K562 (cell line): Measurements from ENCODE around the gene TGDS.

Experiments used
- CBX1 ChIP-seq: sonication (generic); IDR thresholded peaks from 2 replicates; pipeline ENCODE4 v1.6.1; 2016; ENCODE audit warnings: antibody characterized with exemption, low read depth, mild to moderate bottlenecking
- CC2D1A ChIP-seq: fragments of 450-650 bp; IDR thresholded peaks from 2 replicates; pipeline ENCODE4 v1.6.1; 2017; ENCODE audit warnings: mild to moderate bottlenecking
- JUN ChIP-seq, 2 experiments: sonication (generic) in 1 of 2; formaldehyde crosslinking in 1 of 2; IDR thresholded peaks; 2 replicates each; pipeline versions ENCODE4 v1.6.1 to v1.8.0; 2012 to 2022; ENCODE audit warnings: borderline replicate concordance in 2 of 2, mild to moderate bottlenecking in 2 of 2, improper control_type of control experiment in 1 of 2, low read depth in 1 of 2, low read length in 1 of 2, missing genetic modification reagents in 1 of 2
- KDM4B ChIP-seq, 2 experiments: fragments of 450-650 bp in 1 of 2; sonication (generic) in 1 of 2; IDR thresholded peaks; 2 replicates each; pipeline ENCODE4 v1.6.1; 2016 to 2017; ENCODE audit warnings: borderline replicate concordance in 2 of 2, antibody characterized with exemption in 1 of 2, low read depth in 1 of 2, mild to moderate bottlenecking in 1 of 2
- NONO ChIP-seq, 2 experiments: fragments of 200-400 bp in 1 of 2; fragments of 450-650 bp in 1 of 2; formaldehyde crosslinking in 1 of 2; IDR thresholded peaks; 2 replicates each; pipeline ENCODE4 v1.6.1; 2017; ENCODE audit warnings: low read depth in 2 of 2, mild to moderate bottlenecking in 2 of 2, moderate library complexity in 2 of 2, low read length in 1 of 2
- RAD21 ChIP-seq, 2 experiments: fragments of 250-450 bp in 1 of 2; fragments of 450-650 bp in 1 of 2; sonication (Bioruptor Pico) in 1 of 2; formaldehyde crosslinking in 1 of 2; IDR thresholded peaks in 1 of 2; conservative IDR thresholded peaks in 1 of 2; 2 replicates each; pipeline versions ENCODE4 v1.4.0 to v1.8.0; 2020 to 2022; ENCODE audit warnings: mild to moderate bottlenecking in 2 of 2, moderate library complexity in 1 of 2
- SIN3B ChIP-seq: fragments of 450-650 bp; IDR thresholded peaks from 2 replicates; pipeline ENCODE4 v1.6.1; 2017; ENCODE audit warnings: low read depth, mild to moderate bottlenecking, moderate library complexity
- ZBTB7A ChIP-seq: IDR thresholded peaks from 2 replicates; pipeline ENCODE4 v1.6.1; 2011; ENCODE audit warnings: low read depth, mild to moderate bottlenecking, low read length, moderate library complexity, borderline replicate concordance; ENCODE audit not compliant: control insufficient read depth
- ZSCAN29 ChIP-seq: fragments of 450-650 bp; IDR thresholded peaks from 2 replicates; pipeline ENCODE4 v1.6.1; 2017
- TF ChIP-seq, protein P1 (sequence below), 3 experiments: IDR thresholded peaks in 2 of 3; conservative IDR thresholded peaks in 1 of 3; 2 replicates each; pipeline ENCODE4 v1.5.1; 2011 to 2012; ENCODE audit warnings: low read length in 3 of 3, mild to moderate bottlenecking in 3 of 3, control low read depth in 2 of 3, improper control_type of control experiment in 1 of 3, inconsistent platforms in 1 of 3, low read depth in 1 of 3, mixed read lengths in 1 of 3, moderate library complexity in 1 of 3; ENCODE audit not compliant: insufficient read depth in 2 of 3
- TF ChIP-seq, protein P2 (sequence below), 2 experiments: fragments of 450-650 bp; IDR thresholded peaks; 2 replicates each; pipeline ENCODE4 v1.6.1; 2018; ENCODE audit warnings: mild to moderate bottlenecking in 2 of 2, low read depth in 1 of 2; ENCODE audit not compliant: partially characterized antibody in 2 of 2

DNA sequence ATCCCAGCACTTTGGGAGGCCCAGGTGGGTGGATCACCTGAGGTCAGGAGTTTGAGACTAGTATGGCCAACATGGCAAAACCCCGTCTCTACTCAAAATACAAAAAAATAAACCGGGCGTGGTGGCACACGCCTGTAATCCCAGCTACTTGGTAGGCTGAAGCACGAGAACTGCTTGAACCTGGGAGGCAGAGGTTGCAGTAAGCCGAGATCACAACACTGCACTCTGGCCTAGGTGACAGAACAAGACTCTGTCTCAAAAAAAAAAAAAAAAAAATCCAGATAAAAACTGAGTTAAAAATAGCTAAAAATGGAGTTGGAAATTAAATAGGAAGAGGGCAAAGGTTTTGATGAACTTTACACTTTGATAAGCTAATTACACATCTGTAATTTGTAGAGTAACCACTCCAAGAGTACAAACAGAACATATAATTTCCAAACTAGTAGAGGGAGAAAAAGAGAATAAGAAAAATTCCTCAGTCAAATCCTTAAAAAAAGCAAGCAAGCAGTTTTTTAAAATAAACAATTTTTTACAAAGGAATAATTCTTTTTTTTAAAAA is 10.3 kb downstream of the TGDS start:
- TF ChIP-seq, protein P1, sequence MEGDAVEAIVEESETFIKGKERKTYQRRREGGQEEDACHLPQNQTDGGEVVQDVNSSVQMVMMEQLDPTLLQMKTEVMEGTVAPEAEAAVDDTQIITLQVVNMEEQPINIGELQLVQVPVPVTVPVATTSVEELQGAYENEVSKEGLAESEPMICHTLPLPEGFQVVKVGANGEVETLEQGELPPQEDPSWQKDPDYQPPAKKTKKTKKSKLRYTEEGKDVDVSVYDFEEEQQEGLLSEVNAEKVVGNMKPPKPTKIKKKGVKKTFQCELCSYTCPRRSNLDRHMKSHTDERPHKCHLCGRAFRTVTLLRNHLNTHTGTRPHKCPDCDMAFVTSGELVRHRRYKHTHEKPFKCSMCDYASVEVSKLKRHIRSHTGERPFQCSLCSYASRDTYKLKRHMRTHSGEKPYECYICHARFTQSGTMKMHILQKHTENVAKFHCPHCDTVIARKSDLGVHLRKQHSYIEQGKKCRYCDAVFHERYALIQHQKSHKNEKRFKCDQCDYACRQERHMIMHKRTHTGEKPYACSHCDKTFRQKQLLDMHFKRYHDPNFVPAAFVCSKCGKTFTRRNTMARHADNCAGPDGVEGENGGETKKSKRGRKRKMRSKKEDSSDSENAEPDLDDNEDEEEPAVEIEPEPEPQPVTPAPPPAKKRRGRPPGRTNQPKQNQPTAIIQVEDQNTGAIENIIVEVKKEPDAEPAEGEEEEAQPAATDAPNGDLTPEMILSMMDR (IDR thresholded peaks at IDR 0.05 in 2 of 3, conservative IDR thresholded peaks at IDR 0.05 in 1 of 3; ENCODE audit: insufficient read depth in 2 of 3, low read depth in 1 of 3, low read length in 3 of 3), result no peak
- TF ChIP-seq ZBTB7A (no peak), RAD21 (CRISPR knock-in tag; conservative IDR thresholded peaks at IDR 0.05 in 1 of 2, IDR thresholded peaks at IDR 0.05 in 1 of 2) (no peak), CBX1 (no peak), ZSCAN29 (no peak), NONO (IDR thresholded peaks at IDR 0.05; ENCODE audit: low read depth in 2 of 2, low read length in 1 of 2) (no peak), SIN3B (no peak), KDM4B (IDR thresholded peaks at IDR 0.05; ENCODE audit: borderline replicate concordance in 2 of 2, low read depth in 1 of 2) (no peak), JUN (IDR thresholded peaks at IDR 0.05; ENCODE audit: borderline replicate concordance, low read depth, low read length) (no peak), JUN (CRISPR knock-in tag; IDR thresholded peaks at IDR 0.05; ENCODE audit: borderline replicate concordance) (no peak), CC2D1A (no peak)
- TF ChIP-seq, protein P2, sequence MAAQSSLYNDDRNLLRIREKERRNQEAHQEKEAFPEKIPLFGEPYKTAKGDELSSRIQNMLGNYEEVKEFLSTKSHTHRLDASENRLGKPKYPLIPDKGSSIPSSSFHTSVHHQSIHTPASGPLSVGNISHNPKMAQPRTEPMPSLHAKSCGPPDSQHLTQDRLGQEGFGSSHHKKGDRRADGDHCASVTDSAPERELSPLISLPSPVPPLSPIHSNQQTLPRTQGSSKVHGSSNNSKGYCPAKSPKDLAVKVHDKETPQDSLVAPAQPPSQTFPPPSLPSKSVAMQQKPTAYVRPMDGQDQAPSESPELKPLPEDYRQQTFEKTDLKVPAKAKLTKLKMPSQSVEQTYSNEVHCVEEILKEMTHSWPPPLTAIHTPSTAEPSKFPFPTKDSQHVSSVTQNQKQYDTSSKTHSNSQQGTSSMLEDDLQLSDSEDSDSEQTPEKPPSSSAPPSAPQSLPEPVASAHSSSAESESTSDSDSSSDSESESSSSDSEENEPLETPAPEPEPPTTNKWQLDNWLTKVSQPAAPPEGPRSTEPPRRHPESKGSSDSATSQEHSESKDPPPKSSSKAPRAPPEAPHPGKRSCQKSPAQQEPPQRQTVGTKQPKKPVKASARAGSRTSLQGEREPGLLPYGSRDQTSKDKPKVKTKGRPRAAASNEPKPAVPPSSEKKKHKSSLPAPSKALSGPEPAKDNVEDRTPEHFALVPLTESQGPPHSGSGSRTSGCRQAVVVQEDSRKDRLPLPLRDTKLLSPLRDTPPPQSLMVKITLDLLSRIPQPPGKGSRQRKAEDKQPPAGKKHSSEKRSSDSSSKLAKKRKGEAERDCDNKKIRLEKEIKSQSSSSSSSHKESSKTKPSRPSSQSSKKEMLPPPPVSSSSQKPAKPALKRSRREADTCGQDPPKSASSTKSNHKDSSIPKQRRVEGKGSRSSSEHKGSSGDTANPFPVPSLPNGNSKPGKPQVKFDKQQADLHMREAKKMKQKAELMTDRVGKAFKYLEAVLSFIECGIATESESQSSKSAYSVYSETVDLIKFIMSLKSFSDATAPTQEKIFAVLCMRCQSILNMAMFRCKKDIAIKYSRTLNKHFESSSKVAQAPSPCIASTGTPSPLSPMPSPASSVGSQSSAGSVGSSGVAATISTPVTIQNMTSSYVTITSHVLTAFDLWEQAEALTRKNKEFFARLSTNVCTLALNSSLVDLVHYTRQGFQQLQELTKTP (IDR thresholded peaks at IDR 0.05; ENCODE audit: low read depth in 1 of 2, partially characterized antibody in 2 of 2), result no peak
